ENCODE measurements around the gene MAP2.

Gene MAP2

GRCh38 chr2:209563453-209563852 is 139.6 kb downstream of the MAP2 start:
- DNase-seq (ENCODE audit: insufficient read length, low spot score) (no peak), FAIRE-seq (no peak)
- no peak for TF ChIP-seq POLR2A (IDR thresholded peaks at IDR 0.05; ENCODE audit: low read depth, low read length)

- DNase-seq (ENCODE audit: insufficient read length, low spot score) (no peak), FAIRE-seq (no peak)
- no peak for TF ChIP-seq POLR2A (IDR thresholded peaks at IDR 0.05; ENCODE audit: low read depth, low read length)
These were observed 141.0 kb downstream of the MAP2 start for GRCh38 chr2:209564816-209565215.

GRCh38 chr2:209565896-209566582 is 142.2 kb downstream of the MAP2 start:
- DNase-seq (ENCODE audit: insufficient read length, low spot score) = no peak
- TF ChIP-seq POLR2A (IDR thresholded peaks at IDR 0.05; ENCODE audit: low read depth, low read length) = no peak
- FAIRE-seq = no peak

- FAIRE-seq = no peak
- no peak for TF ChIP-seq POLR2A (IDR thresholded peaks at IDR 0.05; ENCODE audit: low read depth, low read length)
- no peak for DNase-seq (ENCODE audit: insufficient read length, low spot score)
These were observed 146.3 kb downstream of the MAP2 start for GRCh38 chr2:209570194-209570593.

- DNase-seq (ENCODE audit: insufficient read length, low spot score) (no peak), FAIRE-seq (no peak)
- no peak for TF ChIP-seq POLR2A (IDR thresholded peaks at IDR 0.05; ENCODE audit: low read depth, low read length)
These were observed 150.7 kb downstream of the MAP2 start for GRCh38 chr2:209574515-209574914.

- TF ChIP-seq POLR2A (IDR thresholded peaks at IDR 0.05; ENCODE audit: low read depth, low read length) = no peak
- FAIRE-seq (no peak), DNase-seq (ENCODE audit: insufficient read length, low spot score) (no peak)
These were observed 153.8 kb downstream of the MAP2 start for GRCh38 chr2:209577376-209578357.

GRCh38 chr2:209578394-209579001 is 154.7 kb downstream of the MAP2 start:
- no peak for TF ChIP-seq POLR2A (IDR thresholded peaks at IDR 0.05; ENCODE audit: low read depth, low read length)
- FAIRE-seq (no peak), DNase-seq (ENCODE audit: insufficient read length, low spot score) (no peak)

- TF ChIP-seq POLR2A (IDR thresholded peaks at IDR 0.05; ENCODE audit: low read depth, low read length) = no peak
- FAIRE-seq (no peak), DNase-seq (ENCODE audit: insufficient read length, low spot score) (no peak)
These were observed 155.4 kb downstream of the MAP2 start for GRCh38 chr2:209579230-209579749.

GRCh38 chr2:209581040-209581439 is 157.2 kb downstream of the MAP2 start:
- TF ChIP-seq POLR2A (IDR thresholded peaks at IDR 0.05; ENCODE audit: low read depth, low read length) = no peak
- FAIRE-seq = no peak
- DNase-seq (ENCODE audit: insufficient read length, low spot score) = no peak

GRCh38 chr2:209582281-209582680 is 158.4 kb downstream of the MAP2 start:
- no peak for FAIRE-seq
- TF ChIP-seq POLR2A (IDR thresholded peaks at IDR 0.05; ENCODE audit: low read depth, low read length) = no peak
- DNase-seq (ENCODE audit: insufficient read length, low spot score) = no peak

GRCh38 chr2:209584472-209584871 is 160.6 kb downstream of the MAP2 start:
- FAIRE-seq (no peak), DNase-seq (ENCODE audit: insufficient read length, low spot score) (no peak)
- TF ChIP-seq POLR2A (IDR thresholded peaks at IDR 0.05; ENCODE audit: low read depth, low read length) = no peak

GRCh38 chr2:209584915-209585314 is 161.1 kb downstream of the MAP2 start:
- no peak for FAIRE-seq
- no peak for DNase-seq (ENCODE audit: insufficient read length, low spot score)
- TF ChIP-seq POLR2A (IDR thresholded peaks at IDR 0.05; ENCODE audit: low read depth, low read length) = no peak

GRCh38 chr2:209591021-209591420 is 167.2 kb downstream of the MAP2 start:
- DNase-seq (ENCODE audit: insufficient read length, low spot score) (no peak), FAIRE-seq (no peak)
- no peak for TF ChIP-seq POLR2A (IDR thresholded peaks at IDR 0.05; ENCODE audit: low read depth, low read length)

- DNase-seq (ENCODE audit: insufficient read length, low spot score) (no peak), FAIRE-seq (no peak)
- no peak for TF ChIP-seq POLR2A (IDR thresholded peaks at IDR 0.05; ENCODE audit: low read depth, low read length)
These were observed 168.3 kb downstream of the MAP2 start for GRCh38 chr2:209592106-209592505.
